Prostate gland (tissue), 2 donors: ENCODE data around the gene WBP1. TPM values are rescaled to one million over a fixed set of nuclear protein-coding genes. Genes with fewer than 3 reads are reported as not detected.
"Not testable (repeated sequence)": the region's sequence is repeated elsewhere in the genome, so short reads cannot be mapped to it uniquely, and the experiment has no call there.

Experiments
- DNase-seq: peaks from one replicate; pipeline ENCODE4 v3.0.0-alpha.2; 2019; ENCODE audit warnings: low spot score
- H3K27ac ChIP-seq, 2 donors: fragments of 200-600 bp; sonication (generic); 2 replicates each; pipeline ENCODE4 v1.5.1; 2017 to 2019
- H3K27me3 ChIP-seq: fragments of 200-600 bp; sonication (generic); replicated peaks from 2 replicates; pipeline ENCODE4 v1.5.1; 2019; ENCODE audit not compliant: insufficient read depth
- H3K36me3 ChIP-seq, 2 donors: fragments of 200-600 bp; sonication (generic); 1 replicate in 1 of 2; 2 replicates in 1 of 2; pipeline versions ENCODE4 v1.5.1 to v1.8.1; 2017 to 2019
- H3K4me1 ChIP-seq: fragments of 200-600 bp; sonication (generic); replicated peaks from 2 replicates; pipeline ENCODE4 v1.5.1; 2019
- H3K4me3 ChIP-seq, 2 donors: fragments of 200-600 bp; sonication (generic); 2 replicates each; pipeline ENCODE4 v1.5.1; 2017 to 2019
- H3K9me3 ChIP-seq: fragments of 200-600 bp; sonication (generic); 2 replicates; pipeline ENCODE4 v1.5.1; 2017
- POLR2A ChIP-seq: fragments of 450-650 bp; IDR thresholded peaks from one replicate; pipeline ENCODE4 v1.6.1; 2016; ENCODE audit warnings: antibody characterized with exemption, mild to moderate bottlenecking
- POLR2AphosphoS5 ChIP-seq: sonication (generic); formaldehyde crosslinking; IDR thresholded peaks from one replicate; pipeline ENCODE4 v1.6.1; 2017; ENCODE audit warnings: antibody characterized with exemption
- WGBS: methylation state at CpG from one replicate; pipeline ENCODE4 v1.1.5; 2018; 5-methylcytosine and 5-hydroxymethylcytosine counted together
- intact Hi-C: fragments of 100-400 bp; cut with DNase I; formaldehyde crosslinking; loops from one replicate; pipeline ENCODE4 v1.14.2; 2022
- total RNA-seq, 2 donors: library from RNA; depleted of rRNA; stranded (reverse); fragments of >200 nt; gene quantifications; one replicate each; pipeline ENCODE4 v1.1.0, GENCODE V29; 2016
- TF ChIP-seq, protein P1 (sequence below), 4 experiments: fragments of 200-600 bp in 2 of 4; fragments of 450-650 bp in 2 of 4; sonication (generic) in 2 of 4; IDR thresholded peaks; 1 replicate in 3 of 4; 2 replicates in 1 of 4; pipeline ENCODE4 v1.5.1; 2016 to 2019; ENCODE audit warnings: antibody characterized with exemption in 4 of 4, mild to moderate bottlenecking in 2 of 4, moderate library complexity in 2 of 4

The WBP1 gene
- total RNA-seq, 2 donors from 2014 or later: 73.3 to 158 TPM

DNA sequence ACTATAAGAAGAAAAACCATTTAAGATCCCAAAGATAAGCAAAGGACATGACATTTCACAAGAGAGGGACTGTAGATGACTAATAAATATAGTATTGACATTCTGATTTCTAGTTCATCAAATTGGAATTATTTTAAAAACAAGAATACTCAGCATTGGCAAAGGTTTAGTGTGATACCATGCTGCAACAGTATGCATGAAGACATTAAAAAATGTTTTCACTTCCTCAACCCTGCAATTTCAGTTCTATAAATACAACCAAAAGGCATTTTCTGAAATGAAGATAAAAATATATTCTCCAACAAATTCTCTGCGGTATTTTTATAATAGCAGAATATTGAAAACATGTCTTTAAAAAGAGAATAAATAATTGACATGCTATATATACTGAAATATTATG, 38.9 kb upstream of the WBP1 start:
- H3K27me3 ChIP-seq: no peaks in the 10 kb centered on the region
- intact Hi-C loops: no loop called here
- H3K4me1 ChIP-seq: peaks cover 5% of the 10 kb centered on the region
- H3K36me3 ChIP-seq: no peaks in the 10 kb centered on the region
- H3K27ac ChIP-seq: no peak overlapping the region
- no peak for TF ChIP-seq POLR2A
- TF ChIP-seq POLR2AphosphoS5: no peak
- TF ChIP-seq, protein P1, sequence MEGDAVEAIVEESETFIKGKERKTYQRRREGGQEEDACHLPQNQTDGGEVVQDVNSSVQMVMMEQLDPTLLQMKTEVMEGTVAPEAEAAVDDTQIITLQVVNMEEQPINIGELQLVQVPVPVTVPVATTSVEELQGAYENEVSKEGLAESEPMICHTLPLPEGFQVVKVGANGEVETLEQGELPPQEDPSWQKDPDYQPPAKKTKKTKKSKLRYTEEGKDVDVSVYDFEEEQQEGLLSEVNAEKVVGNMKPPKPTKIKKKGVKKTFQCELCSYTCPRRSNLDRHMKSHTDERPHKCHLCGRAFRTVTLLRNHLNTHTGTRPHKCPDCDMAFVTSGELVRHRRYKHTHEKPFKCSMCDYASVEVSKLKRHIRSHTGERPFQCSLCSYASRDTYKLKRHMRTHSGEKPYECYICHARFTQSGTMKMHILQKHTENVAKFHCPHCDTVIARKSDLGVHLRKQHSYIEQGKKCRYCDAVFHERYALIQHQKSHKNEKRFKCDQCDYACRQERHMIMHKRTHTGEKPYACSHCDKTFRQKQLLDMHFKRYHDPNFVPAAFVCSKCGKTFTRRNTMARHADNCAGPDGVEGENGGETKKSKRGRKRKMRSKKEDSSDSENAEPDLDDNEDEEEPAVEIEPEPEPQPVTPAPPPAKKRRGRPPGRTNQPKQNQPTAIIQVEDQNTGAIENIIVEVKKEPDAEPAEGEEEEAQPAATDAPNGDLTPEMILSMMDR (IDR thresholded peaks at IDR 0.05): no peak
- H3K9me3 ChIP-seq: no peaks in the 10 kb centered on the region
- no peak overlapping the region for H3K4me3 ChIP-seq
- DNase-seq: no peak
- WGBS: 92% methylated on average over 1 of the region's 1 CpG

DNA sequence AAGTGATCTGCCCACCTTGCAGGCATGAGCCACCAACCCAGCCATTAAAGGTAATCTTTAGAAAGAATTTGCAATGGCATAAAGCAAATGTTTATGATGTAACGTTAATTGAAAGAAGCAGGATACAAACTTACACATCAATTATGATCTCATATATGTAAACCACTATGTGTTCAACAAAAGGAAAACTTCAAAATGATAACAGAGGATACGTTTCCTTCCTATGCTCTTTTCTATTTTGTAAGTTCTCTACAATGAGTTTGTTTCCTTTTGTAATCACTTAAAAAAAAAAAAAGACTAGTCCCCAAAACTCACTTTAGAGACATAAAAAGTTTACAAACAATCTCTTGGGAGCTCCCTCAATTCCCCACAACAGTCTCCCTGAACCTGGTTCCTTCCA, 38.2 kb upstream of the WBP1 start:
- H3K27ac ChIP-seq: no peak overlapping the region
- DNase-seq: no peak
- no peak overlapping the region for H3K4me3 ChIP-seq
- intact Hi-C loops: loop anchor here (2.0 kb wide), 1 partner anchor 27 kb away; no protein-coding TSS in a partner anchor
- no peaks in the 10 kb centered on the region for H3K36me3 ChIP-seq
- 90% methylated on average over 2 of the region's 2 CpGs for WGBS
- H3K4me1 ChIP-seq: peaks cover 5% of the 10 kb centered on the region
- no peaks in the 10 kb centered on the region for H3K9me3 ChIP-seq
- no peaks in the 10 kb centered on the region for H3K27me3 ChIP-seq
- TF ChIP-seq POLR2AphosphoS5: no peak

DNA sequence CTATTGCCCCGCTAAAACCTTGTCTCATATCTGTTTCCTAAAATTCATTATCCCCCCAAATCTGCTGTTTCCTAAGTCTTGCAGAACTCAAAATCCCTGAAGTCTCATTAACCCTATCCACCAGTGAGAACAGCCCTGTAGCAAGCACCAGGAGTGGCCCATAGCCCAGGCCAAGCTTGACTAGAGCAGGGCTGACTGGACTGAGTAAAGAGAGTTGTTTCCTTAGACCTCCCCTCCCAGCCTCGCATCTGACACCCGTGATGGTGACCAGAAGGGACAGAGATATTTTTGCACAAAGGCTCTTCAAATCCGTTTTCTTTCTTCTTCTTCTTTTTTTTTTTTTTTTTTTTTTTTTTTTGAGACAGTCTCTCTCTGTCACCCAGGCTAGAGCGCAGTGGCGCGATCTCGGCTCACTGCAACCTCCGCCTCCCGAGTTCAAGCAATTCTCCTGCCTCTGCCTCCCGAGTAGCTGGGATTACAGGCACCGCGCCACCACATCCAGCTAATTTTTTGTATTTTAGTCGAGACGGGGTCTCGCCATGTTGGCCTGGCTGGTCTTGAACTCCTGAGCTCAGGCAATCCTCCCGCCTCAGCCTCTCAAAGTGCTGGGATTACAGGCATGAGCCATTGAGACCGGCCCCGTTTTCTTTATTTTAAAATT, 37.7 kb upstream of the WBP1 start:
- intact Hi-C loops: loop anchor here (2.0 kb wide), 1 partner anchor 28 kb away; no protein-coding TSS in a partner anchor
- not testable (repeated sequence) for H3K27ac ChIP-seq, H3K9me3 ChIP-seq, H3K36me3 ChIP-seq, H3K4me1 ChIP-seq, DNase-seq, H3K27me3 ChIP-seq
- WGBS: 79% methylated on average over 19 of the region's 19 CpGs
- H3K4me3 ChIP-seq: peak overlapping the region in 1 of 2 donors; percentile 62

DNA sequence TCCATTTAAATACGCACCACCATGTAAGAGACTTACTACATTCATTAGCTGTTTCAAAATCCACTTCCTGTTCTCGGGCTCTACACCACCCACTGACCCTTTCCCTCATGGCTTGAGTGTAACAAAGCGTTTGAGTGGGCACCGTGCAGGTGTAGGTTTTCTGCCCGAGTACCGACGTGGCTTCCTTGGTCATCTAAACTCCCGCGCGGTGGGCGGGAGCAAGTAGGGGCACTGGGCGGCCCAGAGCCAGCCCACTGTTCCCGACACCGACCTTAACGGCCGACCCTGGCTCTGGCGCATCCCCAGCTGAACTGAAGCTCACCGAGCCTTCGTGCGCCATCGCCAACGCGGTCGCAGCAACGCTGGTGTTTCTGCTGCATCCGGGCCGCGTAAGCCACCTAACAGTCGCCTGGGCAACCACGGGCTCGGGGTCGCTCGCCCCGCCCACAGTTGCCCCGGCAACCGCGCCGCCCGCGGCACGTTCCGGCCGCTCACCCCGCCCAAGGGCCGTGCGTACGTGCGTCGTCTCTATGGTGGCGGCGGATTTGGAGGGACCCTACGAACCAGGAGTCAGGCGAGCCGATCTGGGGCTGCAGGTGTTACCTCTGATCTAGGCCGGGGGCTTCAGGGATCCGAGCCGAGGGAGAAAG, 36.9 kb upstream of the WBP1 start, which contains the start of the genes C2orf81 and WDR54:
Gene C2orf81, minus strand, starts transcription at position 399 of the 650 bp plus-strand sequence. Its CDS starts 59 bp downstream, at position 340.
Gene WDR54, plus strand, starts transcription at position 510 of the 650 bp plus-strand sequence. CDS start 424 bp downstream, outside the sequence.
- no peaks in the 10 kb centered on the region for H3K36me3 ChIP-seq
- H3K9me3 ChIP-seq: no peaks in the 10 kb centered on the region
- intact Hi-C loops: loop anchor here (2.0 kb wide), 1 partner anchor 29 kb away; no protein-coding TSS in a partner anchor
- peak within 1 kb of the TSS; percentile 51 to 62 for H3K4me3 ChIP-seq
- TF ChIP-seq, protein P1 (IDR thresholded peaks at IDR 0.05): peak in 1 of 4 experiments; percentile 13
- TF ChIP-seq POLR2AphosphoS5 (peak; percentile 27), POLR2A (peak; percentile 48)
- peak within 1 kb of the TSS; percentile 52 to 75 for H3K27ac ChIP-seq
- WGBS: under 1% methylated on average over 47 of the region's 57 CpGs
- DNase-seq: peak; percentile 60
- H3K4me1 ChIP-seq: no peaks in the 10 kb centered on the region
- H3K27me3 ChIP-seq: no peaks in the 10 kb centered on the region

DNA sequence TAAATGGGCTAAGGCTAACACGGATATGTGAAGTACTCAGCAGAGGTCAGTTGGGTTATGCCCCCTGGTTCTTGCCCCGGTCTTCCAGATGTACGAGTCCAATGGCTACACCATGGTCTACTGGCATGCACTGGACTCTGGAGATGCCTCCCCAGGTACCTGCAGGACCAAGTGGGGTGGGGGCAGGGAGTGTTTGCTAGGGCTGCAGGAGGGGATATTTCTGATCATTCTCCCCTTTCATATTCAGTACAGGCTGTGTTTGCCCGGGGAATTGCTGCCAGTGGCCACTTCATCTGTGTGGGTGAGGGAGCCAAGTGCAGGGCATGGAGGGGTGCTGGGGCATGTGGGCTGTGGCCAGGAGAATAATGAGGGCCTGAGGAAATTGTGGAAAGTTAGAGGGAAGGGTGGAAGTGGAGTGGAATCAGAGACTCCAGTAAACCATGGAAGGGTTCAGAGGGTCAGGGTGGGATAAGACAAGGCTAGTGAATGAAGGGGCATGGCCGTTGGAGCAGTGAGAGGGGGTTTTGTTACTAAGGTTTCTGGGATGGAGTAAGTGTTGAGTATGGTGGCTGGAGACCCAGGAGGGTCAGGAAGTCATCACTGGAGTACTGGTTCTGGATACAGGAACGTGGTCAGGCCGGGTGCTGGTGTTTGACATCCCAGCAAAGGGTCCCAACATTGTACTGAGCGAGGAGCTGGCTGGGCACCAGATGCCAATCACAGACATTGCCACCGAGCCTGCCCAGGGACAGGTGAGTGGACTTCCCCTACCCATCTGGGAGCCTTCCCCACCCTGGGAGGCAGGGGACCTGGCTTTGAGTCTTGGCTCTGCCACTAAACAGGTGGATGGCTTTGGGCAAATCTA, 34.8 kb upstream of the WBP1 start:
- H3K36me3 ChIP-seq: peaks cover 0 to under 1% of the 10 kb centered on the region in 2 donors
- no peaks in the 10 kb centered on the region for H3K4me1 ChIP-seq
- WGBS: 78% methylated on average over 9 of the region's 9 CpGs
- no peaks in the 10 kb centered on the region for H3K27me3 ChIP-seq
- no peak for DNase-seq
- TF ChIP-seq POLR2AphosphoS5 (no peak), POLR2A (no peak)
- TF ChIP-seq, protein P1 (IDR thresholded peaks at IDR 0.05): no peak
- no peak overlapping the region for H3K4me3 ChIP-seq
- intact Hi-C loops: no loop called here
- H3K27ac ChIP-seq: no peak overlapping the region
- no peaks in the 10 kb centered on the region for H3K9me3 ChIP-seq
